ENCODE results near the gene MYCN.
"Not testable (repeated sequence)": the region's sequence is repeated elsewhere in the genome, so short reads cannot be mapped to it uniquely, and the experiment has no call there.

Gene MYCN

DNA sequence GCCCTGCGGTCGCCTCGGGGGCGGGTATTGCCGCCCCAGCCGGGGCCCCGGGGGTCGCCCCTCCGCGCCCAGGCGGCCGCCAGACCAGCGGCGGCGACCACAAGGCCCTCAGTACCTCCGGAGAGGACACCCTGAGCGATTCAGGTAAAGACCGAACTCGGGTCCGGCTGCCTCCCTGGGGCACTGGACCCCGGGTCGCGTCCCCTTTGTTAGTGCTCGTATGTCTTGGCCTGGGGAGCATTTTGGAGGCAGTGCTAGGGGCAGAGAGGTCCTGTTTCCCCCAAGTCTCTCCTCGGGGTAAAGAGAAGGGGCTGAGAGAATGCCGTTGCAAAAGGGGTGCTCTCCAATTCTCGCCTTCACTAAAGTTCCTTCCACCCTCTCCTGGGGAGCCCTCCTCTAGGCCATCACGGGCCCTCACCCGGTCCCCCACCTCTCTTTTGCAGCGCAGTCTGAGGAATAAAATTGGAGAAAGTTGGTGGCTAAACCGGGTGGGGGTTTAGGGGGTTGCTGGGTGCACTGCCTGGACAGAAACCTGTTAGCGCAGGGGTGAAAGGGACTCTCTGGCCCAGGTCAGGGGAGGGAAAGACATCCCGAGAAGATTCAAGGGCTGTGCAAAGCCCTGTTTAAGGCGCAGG is 2.5 kb downstream of the MYCN start:
- in situ Hi-C loops (cut with MboI; ENCODE audit: low sequenced_read_pairs): no loop called here

DNA sequence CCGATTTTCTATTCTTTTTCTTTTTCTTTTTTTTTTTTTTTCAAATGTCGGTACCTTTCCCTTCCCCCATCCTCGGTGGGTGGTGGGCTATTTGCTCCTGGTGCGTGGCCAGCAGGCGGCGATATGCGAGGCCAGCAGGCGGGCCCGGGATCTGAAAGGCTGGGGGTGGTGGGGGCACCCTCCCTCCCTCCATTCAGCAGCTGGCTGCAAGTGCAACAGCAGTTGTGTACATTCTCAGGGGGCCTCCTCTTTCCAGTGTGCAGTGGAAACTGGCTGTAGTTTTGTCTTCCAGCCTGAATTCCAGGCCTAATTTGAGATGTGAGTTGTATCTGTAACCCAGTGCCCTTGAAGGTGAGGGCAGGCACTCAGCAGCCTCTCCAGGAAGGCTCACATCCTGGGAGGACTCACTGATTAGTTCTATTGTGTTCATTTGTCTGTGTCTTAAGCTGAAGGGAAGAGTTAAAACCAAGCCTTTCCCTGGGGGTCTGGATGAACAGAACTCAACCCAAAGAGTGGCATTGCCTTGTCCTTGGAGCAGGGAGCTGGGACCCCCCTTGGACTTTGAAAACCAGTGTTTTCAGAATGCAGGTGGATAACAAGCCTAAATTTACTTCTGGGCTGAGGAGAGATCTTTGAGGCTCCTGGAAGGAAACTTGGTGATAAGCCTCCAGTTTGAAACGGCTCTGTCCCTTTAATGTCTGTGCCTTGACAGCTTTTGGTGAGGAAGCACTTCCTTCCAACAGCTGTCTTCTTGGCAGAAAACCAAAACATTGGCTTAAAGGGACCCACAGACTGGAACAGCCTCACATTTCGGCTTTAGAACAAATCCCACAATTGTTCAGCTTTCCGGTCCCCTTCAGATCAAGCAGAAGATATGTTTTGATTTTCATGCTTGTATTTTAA is 3.3 kb downstream of the MYCN start:
- in situ Hi-C loops (cut with MboI; ENCODE audit: low sequenced_read_pairs): no loop called here

- in situ Hi-C loops (cut with MboI; ENCODE audit: low sequenced_read_pairs): no loop called here
Measured at GRCh38 chr2:15944325-15945017, 4.1 kb downstream of the MYCN start.

DNA sequence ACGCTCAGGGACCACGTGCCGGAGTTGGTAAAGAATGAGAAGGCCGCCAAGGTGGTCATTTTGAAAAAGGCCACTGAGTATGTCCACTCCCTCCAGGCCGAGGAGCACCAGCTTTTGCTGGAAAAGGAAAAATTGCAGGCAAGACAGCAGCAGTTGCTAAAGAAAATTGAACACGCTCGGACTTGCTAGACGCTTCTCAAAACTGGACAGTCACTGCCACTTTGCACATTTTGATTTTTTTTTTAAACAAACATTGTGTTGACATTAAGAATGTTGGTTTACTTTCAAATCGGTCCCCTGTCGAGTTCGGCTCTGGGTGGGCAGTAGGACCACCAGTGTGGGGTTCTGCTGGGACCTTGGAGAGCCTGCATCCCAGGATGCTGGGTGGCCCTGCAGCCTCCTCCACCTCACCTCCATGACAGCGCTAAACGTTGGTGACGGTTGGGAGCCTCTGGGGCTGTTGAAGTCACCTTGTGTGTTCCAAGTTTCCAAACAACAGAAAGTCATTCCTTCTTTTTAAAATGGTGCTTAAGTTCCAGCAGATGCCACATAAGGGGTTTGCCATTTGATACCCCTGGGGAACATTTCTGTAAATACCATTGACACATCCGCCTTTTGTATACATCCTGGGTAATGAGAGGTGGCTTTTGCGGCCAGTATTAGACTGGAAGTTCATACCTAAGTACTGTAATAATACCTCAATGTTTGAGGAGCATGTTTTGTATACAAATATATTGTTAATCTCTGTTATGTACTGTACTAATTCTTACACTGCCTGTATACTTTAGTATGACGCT is 5.8 kb downstream of the MYCN start:
- in situ Hi-C loops (cut with MboI; ENCODE audit: low sequenced_read_pairs): no loop called here

DNA sequence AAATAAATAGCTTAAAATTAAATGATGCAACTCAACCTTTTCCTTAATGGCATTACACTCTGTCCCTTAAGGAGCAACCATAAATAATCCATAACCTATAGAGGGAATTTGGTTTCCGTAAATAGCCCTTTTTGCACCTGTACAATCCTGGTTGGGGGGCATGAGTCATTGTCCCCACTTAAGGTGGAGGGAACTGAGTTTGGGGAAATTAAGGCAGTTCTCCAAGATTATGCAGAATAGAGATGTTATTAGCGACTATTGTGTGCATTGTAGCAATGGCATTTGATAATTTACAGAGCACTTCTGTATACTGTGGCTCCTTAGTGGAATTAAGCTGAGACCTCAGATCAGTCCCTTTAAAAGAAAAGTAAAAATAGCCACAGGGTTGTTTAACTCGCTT is 6.6 kb downstream of the MYCN start:
- in situ Hi-C loops (cut with MboI; ENCODE audit: low sequenced_read_pairs): no loop called here

GRCh38 chr2:15947431-15947830 is 7.1 kb downstream of the MYCN start:
- in situ Hi-C loops (cut with MboI; ENCODE audit: low sequenced_read_pairs): no loop called here

- in situ Hi-C loops (cut with MboI; ENCODE audit: low sequenced_read_pairs): no loop called here
Measured at GRCh38 chr2:15948704-15948957, 8.3 kb downstream of the MYCN start.

GRCh38 chr2:15949126-15949525 is 8.8 kb downstream of the MYCN start:
- in situ Hi-C loops (cut with MboI; ENCODE audit: low sequenced_read_pairs): no loop called here

GRCh38 chr2:15949551-15949950 is 9.2 kb downstream of the MYCN start:
- in situ Hi-C loops (cut with MboI; ENCODE audit: low sequenced_read_pairs): no loop called here

DNA sequence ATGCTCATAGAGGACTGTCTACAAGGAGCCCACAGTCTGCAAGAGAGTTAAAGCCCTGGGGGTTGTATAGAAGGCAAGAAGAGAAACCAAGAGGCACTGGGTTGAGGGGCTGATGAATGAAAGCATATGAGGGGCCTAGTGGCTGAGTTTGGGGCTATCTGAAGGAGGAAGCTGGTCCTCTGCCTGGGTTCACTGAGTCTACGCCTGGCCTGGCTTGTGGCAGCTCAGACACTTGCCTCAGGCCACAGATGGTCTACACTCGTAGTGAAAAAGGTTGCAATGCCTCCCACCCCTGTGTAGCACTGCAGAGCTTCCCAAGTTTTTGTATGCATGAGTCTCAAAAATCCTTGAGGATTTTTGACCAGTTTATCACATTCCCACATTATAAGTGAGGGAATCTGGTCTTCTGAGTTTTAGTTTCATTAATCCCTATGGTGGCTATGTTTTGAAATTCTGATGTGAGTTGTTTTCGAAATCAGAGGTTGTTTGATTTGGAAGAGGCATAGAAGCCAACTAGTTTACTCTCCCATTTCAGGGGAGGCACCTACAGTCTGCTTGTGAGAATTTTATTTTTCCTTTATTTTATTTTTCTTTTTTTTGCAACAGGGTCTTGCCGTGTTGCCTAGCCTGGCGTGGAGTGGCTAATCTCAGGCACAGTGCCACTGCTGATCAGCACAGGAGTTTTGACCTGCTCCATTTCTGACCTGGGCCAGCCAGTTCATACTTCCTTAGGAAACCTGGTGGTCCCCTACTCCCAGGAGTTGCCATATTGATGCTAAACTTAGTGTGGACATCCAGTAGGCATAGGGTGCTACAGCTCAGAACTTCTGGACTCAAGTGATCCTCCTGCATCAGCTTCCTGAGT is 10.0 kb downstream of the MYCN start:
- in situ Hi-C loops (cut with MboI; ENCODE audit: low sequenced_read_pairs): no loop called here

DNA sequence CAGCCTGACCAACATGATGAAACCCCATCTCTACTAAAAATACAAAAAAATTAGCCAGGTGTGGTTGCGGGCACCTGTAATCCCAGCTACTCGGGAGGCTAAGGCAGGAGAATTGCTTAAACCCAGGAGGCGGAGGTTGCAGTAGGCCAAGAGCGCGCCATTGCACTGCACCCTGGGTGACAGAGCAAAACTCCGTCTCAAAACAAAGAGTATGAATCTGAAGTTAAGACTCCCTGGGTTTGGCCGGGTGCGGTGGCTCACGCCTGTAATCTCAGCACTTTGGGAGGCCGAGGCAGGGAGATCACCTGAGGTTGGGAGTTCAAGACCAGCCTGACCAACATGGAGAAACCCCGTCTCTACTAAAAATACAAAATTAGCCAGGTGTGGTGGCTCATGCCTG is 11.6 kb downstream of the MYCN start:
- in situ Hi-C loops (cut with MboI; ENCODE audit: low sequenced_read_pairs): not testable (repeated sequence)

- in situ Hi-C loops (cut with MboI; ENCODE audit: low sequenced_read_pairs): no loop called here
Measured at GRCh38 chr2:15952451-15953146, 12.2 kb downstream of the MYCN start.

DNA sequence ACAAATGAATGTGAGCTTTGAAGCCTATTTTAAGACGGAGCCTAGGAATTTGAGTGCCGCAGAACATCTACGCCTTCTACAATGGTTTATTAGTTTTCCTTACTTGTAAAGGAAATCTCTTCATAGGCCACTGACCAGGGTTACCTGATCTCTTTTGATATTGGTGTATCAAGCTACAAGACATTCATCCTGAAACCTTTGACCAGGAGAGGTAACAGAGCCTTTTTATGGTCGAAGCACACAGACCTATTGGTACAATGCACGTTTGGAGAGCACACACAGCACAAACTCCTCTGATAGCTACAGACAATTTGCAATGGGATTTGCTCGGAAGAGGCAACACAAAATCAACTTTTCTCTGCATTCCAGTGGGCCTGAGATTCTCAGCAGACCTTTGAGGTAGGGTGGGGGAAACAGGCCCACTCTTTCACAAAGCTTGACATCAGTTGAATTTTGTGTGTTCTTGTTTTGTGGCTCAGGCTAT is 12.8 kb downstream of the MYCN start:
- in situ Hi-C loops (cut with MboI; ENCODE audit: low sequenced_read_pairs): no loop called here

GRCh38 chr2:15953891-15954680 is 13.7 kb downstream of the MYCN start:
- in situ Hi-C loops (cut with MboI; ENCODE audit: low sequenced_read_pairs): no loop called here

GRCh38 chr2:15954761-15955160 is 14.4 kb downstream of the MYCN start:
- in situ Hi-C loops (cut with MboI; ENCODE audit: low sequenced_read_pairs): no loop called here

DNA sequence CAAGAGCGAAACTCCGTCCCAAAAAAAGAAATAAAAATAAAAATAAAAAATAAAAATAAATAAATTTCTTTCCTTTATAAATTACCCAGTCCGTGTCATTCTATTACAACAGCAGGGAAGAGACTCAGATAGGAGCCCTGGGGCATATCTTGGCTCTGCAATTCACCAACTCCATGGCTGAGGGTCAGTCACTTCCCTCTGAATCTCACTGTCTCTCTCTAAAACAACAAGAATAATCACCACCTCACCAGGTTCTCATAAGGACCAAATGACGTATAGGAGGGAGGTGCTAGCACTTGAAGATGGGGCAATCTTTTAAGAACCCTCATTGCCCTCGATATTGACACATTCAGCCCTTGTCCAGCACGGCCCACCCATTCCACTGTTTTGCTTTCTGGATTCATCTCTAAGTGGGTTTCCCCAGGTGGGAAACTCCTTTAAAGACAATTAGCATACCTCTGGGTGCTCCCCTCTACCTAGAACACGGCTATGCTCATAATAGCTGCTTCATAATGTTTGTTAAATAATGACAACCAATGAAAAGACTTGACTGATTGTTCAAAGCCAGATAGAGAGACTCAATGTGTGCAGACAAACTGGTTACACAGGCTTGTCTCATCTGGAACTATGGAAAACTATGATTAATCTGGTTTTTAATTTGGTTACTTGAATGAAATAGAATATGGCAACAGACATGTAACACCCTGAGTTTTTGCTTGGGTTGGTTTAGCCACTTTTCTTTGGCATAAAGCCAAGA is 15.1 kb downstream of the MYCN start:
- in situ Hi-C loops (cut with MboI; ENCODE audit: low sequenced_read_pairs): no loop called here

GRCh38 chr2:15956230-15956629 is 15.9 kb downstream of the MYCN start:
- in situ Hi-C loops (cut with MboI; ENCODE audit: low sequenced_read_pairs): no loop called here

Measured in HL-60/S4 (cell line).